ENCODE measurements around the gene MOXD1.
A peak's percentile ranks its signal among the peaks of the same experiment; 100 is the strongest.
"Not testable (repeated sequence)": the region's sequence is repeated elsewhere in the genome, so short reads cannot be mapped to it uniquely, and the experiment has no call there.

MOXD1 gene

DNA sequence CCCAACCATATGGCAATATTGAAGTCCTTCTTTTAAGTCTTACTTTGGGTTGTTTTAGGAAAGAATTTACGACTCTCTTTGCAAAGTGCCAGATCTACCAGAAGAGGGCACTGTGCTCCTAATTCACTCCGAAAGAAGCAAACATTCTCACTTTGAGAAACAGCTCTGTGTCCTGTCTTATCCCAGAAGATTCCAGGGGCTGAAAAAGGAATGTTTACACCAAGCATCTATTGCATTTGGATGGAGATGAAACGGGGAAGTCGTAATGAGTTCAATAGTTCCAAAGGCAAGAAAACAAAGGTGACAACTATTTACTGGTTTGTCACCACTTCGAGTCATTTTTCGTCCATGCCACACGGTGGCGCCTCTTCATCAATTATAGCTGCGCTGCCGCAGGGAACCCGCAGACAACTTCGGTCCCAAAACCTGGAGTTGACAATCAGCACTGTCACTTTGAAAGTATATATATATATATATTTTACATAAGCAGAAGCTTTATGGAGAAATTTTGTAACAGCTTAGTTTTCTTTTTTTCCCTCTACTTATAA is 121.6 kb downstream of the MOXD1 start:
- DNase-seq, result peak; percentile 79

DNA sequence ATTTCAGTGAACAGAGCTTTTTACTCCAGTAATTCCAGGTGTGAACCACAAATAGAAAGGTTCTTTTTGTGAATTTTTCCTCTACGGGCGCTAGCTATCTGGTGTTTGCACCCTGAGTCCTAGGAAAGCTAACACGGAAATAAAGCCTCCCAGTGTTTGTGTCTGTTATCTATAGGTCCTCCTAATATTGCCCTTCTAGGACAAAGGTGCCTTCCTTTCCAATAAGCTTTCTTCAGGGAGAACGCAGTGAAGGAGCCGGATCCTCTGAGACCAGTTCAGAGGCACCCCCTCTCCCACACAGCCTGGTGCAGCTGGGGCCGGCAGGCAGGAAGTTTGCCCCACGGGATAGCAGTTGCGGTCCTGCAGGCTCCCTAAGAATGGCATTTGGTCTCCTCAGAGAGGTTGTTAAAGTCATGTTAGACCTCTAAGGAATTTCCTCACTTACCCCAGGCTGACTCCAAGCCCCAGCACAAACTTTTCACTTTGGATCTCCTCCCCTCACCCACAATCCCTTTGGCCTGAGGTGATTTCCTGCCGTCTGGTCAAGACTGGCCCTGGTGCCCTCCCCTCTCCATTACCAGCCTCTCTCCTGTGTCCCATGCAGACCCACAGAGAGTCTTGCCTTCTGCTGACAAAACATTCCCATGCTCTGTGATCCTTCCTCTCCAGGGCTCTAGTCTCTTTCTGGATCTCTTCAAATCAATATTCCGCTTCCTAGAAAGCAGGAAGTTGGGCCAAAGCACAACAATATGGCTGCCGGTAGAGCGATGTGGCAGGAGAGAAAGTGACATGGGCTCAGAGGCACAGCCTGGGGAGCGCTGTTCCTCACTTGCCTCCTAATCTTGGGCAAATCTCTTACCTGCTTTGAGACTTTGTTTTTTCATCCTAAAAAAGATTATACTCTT is 126.0 kb downstream of the MOXD1 start:
- no peak for DNase-seq

DNA sequence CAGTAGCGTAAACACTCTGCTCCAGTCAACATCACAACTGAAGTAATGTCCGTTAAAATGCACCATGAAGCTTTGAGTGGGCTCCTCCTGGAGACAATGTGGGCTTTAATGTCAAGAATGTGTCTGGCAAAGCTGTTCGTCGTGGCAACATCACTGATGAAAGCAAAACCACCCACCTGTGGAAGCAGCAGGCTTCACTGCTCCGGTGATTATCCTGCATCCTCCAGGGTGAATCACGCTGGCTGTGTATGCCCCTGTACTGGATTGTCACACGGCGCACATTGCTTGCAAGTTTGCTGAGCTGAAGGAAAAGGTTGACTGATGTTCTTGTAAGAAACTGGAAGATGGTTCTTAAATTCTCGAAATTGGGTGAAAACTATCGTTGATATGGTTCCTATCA is 128.5 kb downstream of the MOXD1 start:
- no peak for DNase-seq

DNA sequence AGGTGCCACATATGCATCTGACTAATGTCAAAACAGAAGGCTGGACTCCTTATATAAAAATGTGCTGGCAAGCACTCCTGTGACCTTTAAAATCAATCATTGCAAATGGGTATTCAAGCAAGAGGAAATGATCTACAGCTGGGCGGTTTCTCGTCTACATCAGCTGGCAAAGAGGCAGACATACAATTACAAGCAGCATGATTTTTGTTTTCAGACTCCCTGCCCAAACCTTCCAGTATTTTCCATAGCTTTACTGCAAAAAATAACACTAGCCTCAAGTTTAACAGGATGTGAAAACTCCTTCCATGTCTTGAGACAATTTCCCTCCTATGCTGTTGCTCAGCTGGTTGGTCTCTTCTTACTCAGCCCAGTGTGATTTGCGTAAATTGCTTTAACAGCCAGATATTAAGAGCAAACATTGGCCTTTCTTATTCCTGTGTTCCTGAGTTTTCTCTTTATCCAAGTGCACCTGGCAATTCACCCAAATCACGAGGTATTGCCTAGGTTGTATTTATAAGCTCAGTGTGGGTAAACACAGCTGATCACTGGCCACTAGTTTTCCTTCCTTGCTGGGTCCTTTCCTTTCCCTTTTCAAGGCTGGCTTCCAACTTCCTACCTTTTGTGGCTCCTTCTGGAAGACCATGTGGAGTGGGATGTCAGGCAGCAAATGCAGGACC is 130.4 kb downstream of the MOXD1 start:
- DNase-seq, result no peak

DNA sequence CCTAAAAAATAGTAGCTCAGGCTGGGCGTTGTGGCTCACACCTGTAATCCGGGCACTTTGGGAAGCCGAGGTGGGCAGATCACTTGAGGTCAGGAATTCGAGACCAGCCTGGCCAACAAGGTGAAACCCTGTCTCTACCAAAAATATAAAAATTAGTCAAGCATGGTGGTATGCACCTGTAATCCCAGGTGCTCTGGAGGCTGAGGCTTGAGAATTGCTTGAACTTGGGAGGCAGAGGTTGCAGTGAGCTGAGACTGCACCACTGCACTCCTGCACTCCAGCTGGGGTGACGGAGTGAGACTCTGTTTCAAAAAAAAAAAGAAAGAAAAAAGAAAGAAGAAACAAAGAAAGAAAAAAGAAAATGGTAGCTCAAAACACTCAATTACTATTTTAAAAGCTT is 132.6 kb downstream of the MOXD1 start:
- not testable (repeated sequence) for DNase-seq

DNA sequence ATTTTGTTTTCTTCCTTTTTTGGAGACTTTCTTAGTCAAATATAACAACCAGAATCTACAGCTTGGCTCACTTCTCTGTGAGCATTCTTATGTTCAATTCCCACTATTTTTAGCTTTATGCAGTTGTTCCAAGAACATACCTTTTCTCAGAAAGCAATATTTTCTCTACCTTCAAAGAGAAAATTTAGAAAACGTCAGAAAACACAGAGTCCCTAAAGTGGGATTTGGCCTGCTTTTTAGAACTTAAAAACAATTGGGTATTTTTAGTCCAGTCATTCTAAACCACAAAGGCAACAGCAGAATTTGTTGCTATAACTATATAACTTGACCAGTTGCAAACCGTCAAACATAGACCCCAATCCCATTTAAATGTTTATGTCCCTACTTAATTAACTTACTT is 133.1 kb downstream of the MOXD1 start:
- DNase-seq, result no peak

DNA sequence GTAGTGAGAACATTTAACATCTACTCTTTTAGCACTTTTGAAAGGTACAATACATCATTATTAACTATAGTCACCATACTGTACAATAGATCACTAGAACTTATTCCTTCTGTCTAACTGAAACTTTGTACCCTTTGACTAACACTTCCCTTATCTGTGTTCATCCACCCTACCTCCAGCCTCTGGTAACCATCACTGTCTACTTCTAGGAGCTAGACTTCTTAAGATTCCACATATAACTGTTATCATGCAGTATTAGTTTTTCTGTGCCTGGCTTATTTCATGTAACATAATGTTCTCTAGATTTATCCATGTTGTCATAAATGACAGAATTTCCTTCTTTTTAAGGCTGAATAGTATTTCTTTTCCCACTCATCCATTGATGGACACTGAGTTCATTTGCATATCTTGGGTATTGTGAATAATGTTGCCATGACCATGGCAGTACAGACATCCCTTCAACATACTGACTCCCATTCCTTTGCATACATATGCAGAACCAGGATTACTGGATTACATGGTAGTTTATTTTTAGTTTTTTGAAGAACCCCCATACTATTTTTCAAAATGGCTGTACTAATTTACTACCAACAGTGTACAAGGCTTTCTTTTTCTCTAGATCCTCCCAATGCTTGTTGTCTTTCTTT is 135.7 kb downstream of the MOXD1 start:
- no peak for DNase-seq

DNA sequence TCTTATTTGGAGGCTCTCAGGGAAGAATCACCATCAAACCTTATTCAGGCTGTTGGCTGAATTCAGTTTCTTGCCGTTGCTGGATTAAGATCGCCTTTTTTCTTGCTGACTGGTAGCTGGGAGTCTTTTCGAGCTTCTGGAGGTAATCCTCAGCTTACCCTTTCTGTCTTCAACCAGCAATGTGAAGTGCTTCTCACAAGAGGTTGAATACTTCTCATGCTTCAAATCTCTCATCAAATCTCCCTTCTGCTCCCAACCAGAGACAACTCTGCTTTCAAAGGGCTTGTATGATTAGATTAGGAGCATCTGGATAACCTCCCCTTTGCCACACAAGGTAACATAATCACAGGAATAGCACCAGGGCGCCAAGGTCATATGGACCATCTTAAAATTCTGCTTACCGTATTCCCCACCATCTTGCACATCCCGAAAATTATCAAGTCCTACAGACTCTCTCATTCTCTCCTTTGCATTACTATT is 137.2 kb downstream of the MOXD1 start:
- no peak for DNase-seq

DNA sequence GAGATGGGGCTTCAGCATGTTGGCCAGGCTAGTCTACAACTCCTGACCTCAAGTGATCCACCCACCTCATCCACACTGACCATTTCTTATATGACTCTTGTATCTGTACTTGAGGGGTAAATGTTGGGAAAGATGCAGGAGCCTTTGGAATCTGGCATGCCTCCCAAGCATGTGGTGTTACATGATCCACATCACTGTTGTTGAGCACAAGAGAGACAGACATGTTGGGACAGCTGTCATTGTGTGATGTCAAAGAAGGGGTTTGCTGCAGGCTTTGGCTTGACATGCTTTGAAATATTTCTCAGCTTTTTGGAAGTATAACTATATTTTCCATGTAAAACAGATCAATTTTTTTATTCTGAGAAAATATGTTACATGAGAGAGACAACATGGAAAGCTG is 139.9 kb downstream of the MOXD1 start:
- DNase-seq, result no peak

DNA sequence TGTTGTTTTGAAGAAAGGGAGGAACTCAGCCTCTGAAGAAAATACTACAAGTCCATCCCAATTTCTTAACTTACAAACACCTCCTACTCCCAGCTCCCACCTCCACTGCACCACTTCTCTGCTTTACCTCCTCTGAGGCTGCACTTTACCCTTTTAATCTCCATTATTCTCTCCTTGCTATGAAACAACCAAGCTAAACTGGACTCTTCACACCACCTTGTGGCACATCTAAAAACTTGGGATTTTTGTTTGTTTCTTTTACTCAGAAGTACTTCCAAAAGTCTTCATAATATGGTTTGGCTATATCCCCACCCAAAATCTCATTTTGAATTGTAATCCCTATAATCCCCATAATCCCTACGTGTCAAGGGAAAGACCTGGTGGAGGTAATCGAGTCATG is 142.2 kb downstream of the MOXD1 start:
- no peak for DNase-seq

DNA sequence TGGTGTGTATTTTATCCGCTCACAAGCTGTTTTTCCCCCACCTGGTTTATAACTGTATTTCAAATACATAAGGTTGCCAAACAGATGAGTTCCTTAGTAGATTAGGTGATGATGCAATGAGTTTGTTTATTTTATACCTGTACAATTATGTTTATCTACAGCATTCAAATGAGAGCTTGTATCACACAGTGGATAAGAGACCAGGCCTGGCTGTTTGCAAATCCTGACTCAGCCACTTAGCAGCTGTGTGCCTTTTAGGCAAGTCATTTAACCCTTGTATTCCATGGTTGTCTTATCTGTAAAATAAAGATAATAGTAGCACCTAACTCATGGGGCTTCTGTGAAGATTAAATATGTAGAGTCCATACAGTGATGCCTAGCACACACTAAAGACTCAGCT is 143.7 kb downstream of the MOXD1 start:
- no peak for DNase-seq

DNA sequence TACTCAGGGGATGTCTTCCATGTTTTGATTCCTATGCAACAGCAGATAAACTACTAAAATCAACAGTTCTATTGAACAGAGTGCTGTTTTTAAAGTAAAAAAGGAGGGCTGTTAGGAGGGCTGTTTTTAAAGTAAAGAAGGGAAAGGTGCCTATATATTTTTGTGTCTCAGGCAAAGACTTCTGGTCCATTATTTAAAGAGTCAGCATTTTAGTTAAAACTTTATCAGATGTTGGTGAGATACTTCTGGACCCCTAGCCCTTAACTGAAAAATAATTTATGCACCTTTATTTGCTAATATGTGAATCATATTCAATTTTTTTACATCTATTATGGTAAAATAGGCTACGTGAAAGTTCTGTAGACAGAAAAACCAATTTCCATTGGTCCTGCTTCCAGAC is 144.8 kb downstream of the MOXD1 start:
- DNase-seq, result no peak

DNA sequence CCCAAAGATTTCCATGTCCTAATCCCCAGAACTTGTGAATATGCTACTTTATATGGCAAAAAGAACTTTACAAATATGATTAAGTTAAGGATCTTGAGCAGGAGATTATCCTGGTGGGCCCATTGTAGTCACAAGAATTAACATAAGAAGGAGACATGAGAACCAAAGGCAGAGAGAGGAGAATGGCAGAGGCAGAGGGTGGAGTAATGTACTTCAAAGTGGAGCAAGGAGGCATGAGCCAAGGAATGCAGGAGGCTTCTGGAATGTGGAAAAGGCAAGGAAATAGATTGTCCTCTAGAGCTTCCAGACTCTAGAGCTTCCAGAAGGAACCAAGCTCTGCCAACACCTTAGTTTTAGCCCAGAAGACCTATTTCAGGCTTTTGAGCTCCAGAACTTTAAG is 147.4 kb downstream of the MOXD1 start:
- no peak for DNase-seq

DNA sequence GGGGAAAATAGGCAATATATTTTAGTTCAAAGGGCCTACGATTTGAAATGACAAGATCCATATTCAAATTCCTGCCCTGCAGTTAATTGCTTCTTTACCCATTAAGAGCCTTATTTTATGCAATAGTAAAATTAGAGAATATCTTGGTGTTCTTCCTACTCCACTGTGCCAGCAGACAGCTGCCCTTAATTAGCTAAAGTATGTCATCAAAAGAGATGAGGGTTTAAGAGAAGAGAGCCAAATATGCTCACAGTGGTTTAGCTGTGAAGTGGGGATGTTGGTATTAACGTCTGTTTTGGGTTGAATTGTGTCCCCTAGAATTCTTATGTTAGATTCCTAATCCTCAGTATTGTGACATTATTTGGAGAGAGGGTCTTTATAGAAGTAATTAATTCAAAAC is 148.1 kb downstream of the MOXD1 start:
- no peak for DNase-seq

DNA sequence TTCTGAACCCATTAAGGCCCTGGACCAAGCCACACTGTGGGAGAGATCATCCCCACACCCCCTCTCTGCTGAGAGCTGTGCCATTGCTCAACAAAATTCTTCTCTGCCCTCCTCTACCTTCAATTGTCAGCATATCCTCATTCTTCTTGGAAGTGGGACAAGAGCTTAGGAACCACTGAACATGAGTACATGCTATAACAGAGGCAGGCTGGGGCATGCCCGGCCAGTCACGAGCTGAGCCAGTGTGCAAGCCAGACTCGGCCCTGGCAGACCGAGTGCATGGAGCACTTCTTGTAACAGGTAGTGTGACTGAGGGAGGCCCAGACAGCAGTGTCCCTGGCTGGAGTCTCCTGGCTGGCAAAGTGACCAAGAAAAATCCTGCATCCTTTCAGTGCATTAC is 149.2 kb downstream of the MOXD1 start:
- DNase-seq, result no peak

DNA sequence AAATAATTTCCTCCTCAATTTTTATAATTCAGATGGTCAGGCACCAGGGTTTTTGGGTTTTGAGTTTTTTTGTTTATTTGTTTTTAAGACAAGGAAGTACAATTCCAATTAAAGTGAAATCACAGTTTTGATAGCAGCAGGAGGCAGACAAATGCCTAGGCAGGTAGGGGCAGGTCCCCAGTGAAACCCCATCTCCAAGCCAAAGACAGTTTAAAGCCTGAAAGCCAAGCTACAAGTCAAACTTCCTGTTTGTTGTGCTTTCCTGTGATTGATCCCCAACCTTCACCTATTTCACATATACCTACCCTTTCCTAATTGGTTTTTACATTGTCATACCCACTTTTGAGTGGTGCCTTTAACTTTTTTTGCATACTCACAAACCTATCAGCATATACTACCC is 149.6 kb downstream of the MOXD1 start:
- DNase-seq, result no peak

DNA sequence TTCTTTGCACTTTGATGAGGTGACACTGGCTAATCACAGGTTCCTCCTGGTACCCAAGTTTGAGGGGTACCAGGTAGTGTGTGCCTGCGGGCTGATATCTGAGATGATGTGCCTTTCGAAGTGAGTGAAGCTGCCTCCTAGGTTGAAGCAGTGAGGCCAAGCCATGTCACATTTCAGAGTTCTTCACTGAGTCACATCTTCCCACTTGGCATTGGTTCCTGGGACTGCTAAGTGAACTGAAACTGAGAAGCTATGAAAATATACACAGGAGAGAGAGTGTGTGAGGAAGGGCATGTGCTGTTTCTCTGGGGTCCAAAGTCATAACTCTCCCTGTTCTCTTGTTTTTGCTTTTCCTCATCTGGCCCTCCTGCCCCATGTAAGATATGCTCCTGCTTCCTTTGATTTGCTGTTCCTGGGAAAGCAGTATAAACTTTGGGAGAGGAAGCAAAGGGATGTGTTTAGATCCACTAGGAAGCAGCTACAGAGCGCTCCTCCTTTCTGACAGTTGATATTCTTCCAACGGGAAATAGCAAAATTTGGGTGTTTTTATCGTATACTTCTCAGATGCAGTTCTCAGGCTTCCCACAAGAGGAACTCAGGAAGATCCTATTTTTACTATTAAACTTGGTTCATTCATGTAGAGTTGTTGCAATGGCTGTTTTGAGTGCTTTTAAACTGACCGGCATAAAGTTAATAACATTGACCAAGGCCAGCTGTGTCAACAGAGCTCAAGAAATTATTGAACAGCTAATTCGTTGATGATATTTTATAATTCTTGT is 153.7 kb downstream of the MOXD1 start:
- DNase-seq, result no peak

DNA sequence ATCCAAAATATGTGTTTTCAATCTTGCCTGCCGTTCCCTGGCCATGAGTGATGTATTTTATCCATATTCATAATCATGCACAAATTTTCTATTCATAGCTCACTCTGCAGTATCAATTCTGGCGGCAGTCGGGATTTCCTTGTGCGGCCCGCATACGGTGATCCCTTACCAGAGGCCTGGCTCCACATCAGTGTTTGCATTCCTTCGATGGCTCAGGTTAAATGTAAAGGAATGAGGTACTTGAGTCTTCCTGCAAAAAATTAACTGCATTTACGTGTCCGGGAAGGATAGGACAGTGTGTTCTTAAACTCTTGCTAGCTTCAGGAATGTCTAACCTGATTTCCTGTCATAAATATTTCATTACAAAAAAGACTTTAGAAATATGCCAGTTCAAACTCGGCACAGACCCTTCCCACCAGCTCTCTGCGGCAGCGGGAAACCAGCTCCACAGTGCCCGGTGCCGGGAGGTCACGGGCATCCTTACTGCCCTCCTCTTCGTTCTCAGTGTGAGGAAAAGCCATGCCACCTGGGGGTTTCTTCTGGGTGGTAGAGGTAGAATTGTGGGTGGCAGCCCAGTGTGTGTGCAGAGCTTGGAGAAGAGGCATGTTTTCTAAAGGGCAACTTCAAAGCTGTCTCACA is 154.5 kb downstream of the MOXD1 start:
- DNase-seq, result no peak

DNA sequence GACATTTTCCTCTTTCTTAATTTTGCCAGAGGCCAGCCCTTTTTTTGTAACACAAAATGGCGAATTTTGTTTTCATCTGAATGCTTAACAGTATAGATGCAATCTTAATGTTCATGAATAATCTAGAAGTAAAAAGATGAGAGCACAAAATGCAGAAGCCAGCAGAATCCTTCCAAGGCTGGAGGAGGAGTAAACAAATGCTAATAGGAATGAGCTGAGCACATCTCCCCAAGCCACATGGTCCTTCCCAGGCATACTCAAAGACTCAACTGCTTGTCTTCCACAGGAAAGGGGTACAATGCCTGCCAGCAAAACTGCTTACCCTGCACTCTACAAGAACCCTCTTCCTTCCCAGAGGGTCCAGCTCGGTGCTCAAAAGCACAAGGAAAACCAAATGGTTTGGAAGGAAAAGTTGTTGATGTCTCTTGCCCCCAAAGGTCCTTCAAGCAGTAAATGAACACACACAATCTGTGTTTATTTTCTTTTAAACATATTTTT is 155.1 kb downstream of the MOXD1 start:
- DNase-seq, result no peak

Measured in inflammatory macrophage treated with lipopolysaccharide for 4 hours (primary cell).